OCI-LY7 (cell line): Measurements from ENCODE around the gene CTU2. TPM values are rescaled to one million over a fixed set of nuclear protein-coding genes. Genes with fewer than 3 reads are reported as not detected.

Experiments
- BruUV-seq: library from RNA; stranded (reverse); fragments of 400-500 nt; replicated peaks from 2 replicates; lab custom pipeline; 2021; lab: Mats Ljungman, UMichigan
- CTCF ChIA-PET: fragments of 300-600 bp; sonication (Branson Sonifier 250); formaldehyde crosslinking; loops from one replicate; lab custom pipeline; 2022; ENCODE audit warnings: antibody characterized with exemption; ENCODE audit not compliant: unreplicated experiment; lab: Charles Lee
- POLR2A ChIA-PET: fragments of 300-600 bp; sonication (Branson Sonifier 250); formaldehyde crosslinking; loops from one replicate; lab custom pipeline; 2022; ENCODE audit warnings: antibody characterized with exemption; lab: Charles Lee
- DNase-seq: peaks from one replicate; pipeline ENCODE4 v3.0.0-alpha.2; 2015; ENCODE audit warnings: low spot score
- H2AFZ ChIP-seq: fragments of 200-600 bp; sonication (generic), shearing (Covaris generic); 2 replicates; pipeline ENCODE4 v1.6.1; 2014; ENCODE audit warnings: mild to moderate bottlenecking, antibody characterized with exemption, low read length, moderate library complexity
- H3K27ac ChIP-seq: fragments of 200-600 bp; sonication (generic); 2 replicates; pipeline ENCODE4 v1.5.1; 2014; ENCODE audit warnings: mixed run types, low read depth, mild to moderate bottlenecking, moderate library complexity, low read length, inconsistent platforms; ENCODE audit not compliant: poor library complexity, severe bottlenecking
- H3K36me3 ChIP-seq: fragments of 200-600 bp; sonication (generic); 2 replicates; pipeline ENCODE4 v1.6.1; 2014; ENCODE audit warnings: mild to moderate bottlenecking, antibody characterized with exemption, low read length, moderate library complexity, mixed read lengths; ENCODE audit not compliant: insufficient read depth
- H3K4me1 ChIP-seq: fragments of 200-600 bp; sonication (generic); 2 replicates; pipeline ENCODE4 v1.5.1; 2014; ENCODE audit warnings: mild to moderate bottlenecking, low read length; ENCODE audit not compliant: insufficient read depth, poor library complexity, severe bottlenecking
- H3K4me2 ChIP-seq: fragments of 200-600 bp; sonication (generic); 2 replicates; pipeline ENCODE4 v1.6.1; 2014; ENCODE audit warnings: mild to moderate bottlenecking, low read length
- H3K4me3 ChIP-seq: fragments of 200-600 bp; sonication (generic); 2 replicates; pipeline ENCODE4 v1.5.1; 2014; ENCODE audit warnings: mild to moderate bottlenecking, low read depth, low read length; ENCODE audit not compliant: poor library complexity, severe bottlenecking
- H3K79me2 ChIP-seq: fragments of 200-600 bp; sonication (generic); 2 replicates; pipeline ENCODE4 v1.6.1; 2016; ENCODE audit warnings: low read depth, mild to moderate bottlenecking, low read length, moderate library complexity, mixed read lengths; ENCODE audit not compliant: insufficient read depth
- H3K9me2 ChIP-seq: fragments of 200-600 bp; sonication (generic); 2 replicates; pipeline ENCODE4 v1.6.1; 2016; ENCODE audit warnings: mild to moderate bottlenecking, low read length, mixed read lengths; ENCODE audit not compliant: insufficient read depth
- H3K9me3 ChIP-seq: fragments of 200-600 bp; sonication (generic); 2 replicates; pipeline ENCODE4 v1.6.1; 2014; ENCODE audit warnings: mild to moderate bottlenecking, mixed run types, low read length, mixed read lengths
- H4K20me1 ChIP-seq: fragments of 200-600 bp; sonication (generic); 2 replicates; pipeline ENCODE4 v1.6.1; 2014; ENCODE audit warnings: mild to moderate bottlenecking, antibody characterized with exemption, low read length, moderate library complexity, mixed read lengths; ENCODE audit not compliant: insufficient read depth
- EZH2phosphoT487 ChIP-seq: fragments of 200-600 bp; sonication (generic); IDR thresholded peaks from 2 replicates; pipeline ENCODE4 v1.6.1; 2018; ENCODE audit warnings: low read depth, borderline replicate concordance, mild to moderate bottlenecking, mixed run types, antibody characterized with exemption, low read length, moderate library complexity, mixed read lengths
- intact Hi-C: fragments of 100-400 bp; cut with micrococcal nuclease; formaldehyde crosslinking; loops from one replicate; pipeline ENCODE4 v1.10.0; 2022; ENCODE audit not compliant: unreplicated experiment
- total RNA-seq, 2 experiments: library from RNA; depleted of rRNA in 1 of 2; stranded (reverse); fragments of >200 nt in 1 of 2; shearing (Covaris generic) in 1 of 2; gene quantifications; 2 replicates each; pipeline ENCODE4 v1.2.3, GENCODE V29; 2014 to 2022
- TF ChIP-seq, protein P1 (sequence below): fragments of 200-600 bp; sonication (generic); conservative IDR thresholded peaks from 2 replicates; pipeline ENCODE4 v1.5.1; 2014; ENCODE audit warnings: mild to moderate bottlenecking, antibody characterized with exemption, low read length, moderate library complexity, mixed read lengths

CTU2 gene
- total RNA-seq, 2 experiments from 2014 or later, result 21.9 to 24.4 TPM

DNA sequence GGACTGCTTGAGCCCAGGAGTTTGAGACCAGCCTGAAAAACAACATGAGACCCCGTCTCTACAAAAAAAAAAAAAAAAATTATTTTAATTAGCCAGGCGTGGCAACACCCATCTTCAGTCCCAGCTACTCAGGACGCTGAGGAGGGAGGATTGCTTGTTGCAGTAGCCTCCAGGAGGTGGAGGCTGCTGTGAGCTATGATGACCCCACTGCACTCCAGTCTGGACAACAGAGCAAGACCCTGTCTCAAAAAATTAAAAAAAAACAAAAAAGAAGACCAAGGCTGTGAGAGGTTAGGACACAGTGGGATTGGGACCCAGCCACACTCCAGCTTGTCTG, 18.7 kb upstream of the CTU2 start:
- ChIA-PET POLR2A (interaction anchor here (0.7 kb wide), 1 partner anchor 305 kb away, joined by 4 read pairs; no protein-coding TSS in a partner anchor), CTCF (no interaction called here)
- Histone ChIP-seq H3K79me2 (no peaks in the 10 kb centered on the region), H2AFZ (no peak overlapping the region), H3K36me3 (no peaks in the 10 kb centered on the region), H3K9me2 (no peaks in the 10 kb centered on the region), H3K9me3 (no peaks in the 10 kb centered on the region), H4K20me1 (no peaks in the 10 kb centered on the region), H3K4me3 (no peak overlapping the region), H3K4me2 (no peak overlapping the region), H3K4me1 (peaks cover 41% of the 10 kb centered on the region), H3K27ac (no peak overlapping the region)
- TF ChIP-seq, protein P1, sequence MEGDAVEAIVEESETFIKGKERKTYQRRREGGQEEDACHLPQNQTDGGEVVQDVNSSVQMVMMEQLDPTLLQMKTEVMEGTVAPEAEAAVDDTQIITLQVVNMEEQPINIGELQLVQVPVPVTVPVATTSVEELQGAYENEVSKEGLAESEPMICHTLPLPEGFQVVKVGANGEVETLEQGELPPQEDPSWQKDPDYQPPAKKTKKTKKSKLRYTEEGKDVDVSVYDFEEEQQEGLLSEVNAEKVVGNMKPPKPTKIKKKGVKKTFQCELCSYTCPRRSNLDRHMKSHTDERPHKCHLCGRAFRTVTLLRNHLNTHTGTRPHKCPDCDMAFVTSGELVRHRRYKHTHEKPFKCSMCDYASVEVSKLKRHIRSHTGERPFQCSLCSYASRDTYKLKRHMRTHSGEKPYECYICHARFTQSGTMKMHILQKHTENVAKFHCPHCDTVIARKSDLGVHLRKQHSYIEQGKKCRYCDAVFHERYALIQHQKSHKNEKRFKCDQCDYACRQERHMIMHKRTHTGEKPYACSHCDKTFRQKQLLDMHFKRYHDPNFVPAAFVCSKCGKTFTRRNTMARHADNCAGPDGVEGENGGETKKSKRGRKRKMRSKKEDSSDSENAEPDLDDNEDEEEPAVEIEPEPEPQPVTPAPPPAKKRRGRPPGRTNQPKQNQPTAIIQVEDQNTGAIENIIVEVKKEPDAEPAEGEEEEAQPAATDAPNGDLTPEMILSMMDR, result no peak
- no peak for TF ChIP-seq EZH2phosphoT487
- BruUV-seq, result no TSS peak
- intact Hi-C loops, result no loop called here
- no peak for DNase-seq

DNA sequence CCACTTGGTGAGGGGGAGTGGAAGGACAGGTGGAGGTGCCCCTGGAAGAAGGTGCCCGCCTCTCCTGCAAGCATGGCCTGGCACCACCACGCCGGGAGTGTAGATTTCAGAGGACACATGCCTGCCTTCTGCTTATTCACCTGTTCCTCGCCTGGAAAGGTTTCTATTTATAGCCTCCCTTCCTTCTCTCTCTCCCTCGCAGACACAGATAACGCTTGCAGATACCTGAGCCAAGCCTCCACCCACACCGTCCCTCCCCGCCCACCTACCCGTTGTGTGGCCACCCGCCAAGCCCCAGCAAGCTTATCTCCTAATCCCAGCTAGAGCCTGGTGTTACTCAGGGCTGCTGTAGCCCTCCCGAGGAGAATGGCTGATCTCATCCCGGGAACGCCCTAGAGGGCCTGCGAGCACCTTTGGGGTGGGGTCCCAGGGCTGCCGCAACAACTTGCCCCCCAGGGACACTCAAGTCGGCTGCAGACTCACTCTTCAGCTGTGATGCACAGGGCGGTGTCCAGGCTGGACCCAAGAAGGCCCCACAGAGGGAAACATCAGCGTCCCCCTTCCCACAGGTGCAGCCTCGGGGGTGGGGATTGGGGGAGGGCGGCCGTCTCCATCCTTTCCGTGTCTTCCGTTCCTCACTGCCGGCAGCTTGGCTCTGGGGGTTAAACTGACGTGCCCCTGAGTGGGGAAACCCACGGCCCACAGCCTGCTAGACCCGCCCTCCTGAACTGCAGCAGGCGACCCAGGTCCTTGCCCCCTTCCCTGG, 18.1 kb upstream of the CTU2 start:
- H3K27ac ChIP-seq, result no peak overlapping the region
- H2AFZ ChIP-seq, result no peak overlapping the region
- TF ChIP-seq, protein P1, result no peak
- no peak for TF ChIP-seq EZH2phosphoT487
- DNase-seq, result no peak
- POLR2A ChIA-PET, result no interaction called here
- H3K4me1 ChIP-seq, result peaks cover 45% of the 10 kb centered on the region
- no peak overlapping the region for H3K4me3 ChIP-seq
- no TSS peak for BruUV-seq
- H3K79me2 ChIP-seq, result no peaks in the 10 kb centered on the region
- no peaks in the 10 kb centered on the region for H3K9me2 ChIP-seq
- no peaks in the 10 kb centered on the region for H3K9me3 ChIP-seq
- H3K4me2 ChIP-seq, result no peak overlapping the region
- CTCF ChIA-PET, result no interaction called here
- no peaks in the 10 kb centered on the region for H4K20me1 ChIP-seq
- no peaks in the 10 kb centered on the region for H3K36me3 ChIP-seq
- intact Hi-C loops, result no loop called here

DNA sequence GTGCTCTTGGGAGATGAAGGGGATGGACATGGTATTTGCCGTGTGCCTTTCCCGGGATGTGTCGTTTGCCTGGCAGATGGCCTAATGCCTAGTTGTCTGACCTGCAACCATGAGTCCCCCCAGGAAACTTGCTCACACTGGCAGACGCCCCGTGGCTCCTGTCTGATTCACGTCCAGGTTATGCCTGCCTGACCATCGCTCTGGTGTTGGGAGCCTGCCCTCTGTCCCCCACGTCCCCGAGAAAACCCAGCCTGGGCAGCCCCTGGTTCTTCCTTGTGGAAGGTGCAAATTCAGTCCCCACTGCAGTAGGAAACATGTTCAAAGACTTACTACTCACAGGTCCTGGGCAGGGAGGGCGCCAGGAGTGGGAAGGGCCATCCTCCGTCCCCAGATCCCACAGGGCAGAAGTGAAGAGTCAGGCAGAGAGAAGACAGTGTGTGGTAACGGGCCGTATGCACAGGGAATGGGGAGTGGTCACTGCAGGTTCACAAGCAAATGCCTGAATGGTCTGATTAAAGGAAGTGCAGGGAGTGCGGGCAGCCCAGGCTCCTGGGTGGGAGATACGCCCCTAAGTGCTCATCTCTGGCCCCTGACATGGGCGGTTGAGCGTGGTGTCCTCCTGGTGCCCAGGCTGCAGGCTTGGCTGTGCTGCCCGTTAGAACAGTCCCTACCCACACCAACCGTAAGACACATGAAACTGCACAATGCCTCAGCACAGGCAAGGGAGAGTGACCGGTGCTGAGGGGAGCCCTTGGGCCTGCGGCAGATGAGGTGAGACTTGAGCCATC, 15.8 kb upstream of the CTU2 start:
- CTCF ChIA-PET, result no interaction called here
- no TSS peak for BruUV-seq

More for the DNA sequence above, 15.8 kb upstream of the CTU2 start:
- no peaks in the 10 kb centered on the region for H3K36me3 ChIP-seq
- H2AFZ ChIP-seq, result no peak overlapping the region
- TF ChIP-seq EZH2phosphoT487, result no peak
- TF ChIP-seq, protein P1, result no peak
- intact Hi-C loops, result no loop called here
- POLR2A ChIA-PET, result no interaction called here
- H3K79me2 ChIP-seq, result no peaks in the 10 kb centered on the region
- DNase-seq, result no peak
- H3K27ac ChIP-seq, result no peak overlapping the region
- no peaks in the 10 kb centered on the region for H4K20me1 ChIP-seq
- no peak overlapping the region for H3K4me3 ChIP-seq
- no peaks in the 10 kb centered on the region for H3K9me3 ChIP-seq
- H3K4me1 ChIP-seq, result peaks cover 32% of the 10 kb centered on the region
- no peaks in the 10 kb centered on the region for H3K9me2 ChIP-seq
- H3K4me2 ChIP-seq, result no peak overlapping the region
